ENCODE measurements around the gene SLC7A5. TPM values are rescaled to one million over a fixed set of nuclear protein-coding genes. Genes with fewer than 3 reads are reported as not detected.
"Not testable (repeated sequence)": the region's sequence is repeated elsewhere in the genome, so short reads cannot be mapped to it uniquely, and the experiment has no call there.

Gene SLC7A5
- total RNA-seq, 1 donor from 2014 or later, result 127 TPM

DNA sequence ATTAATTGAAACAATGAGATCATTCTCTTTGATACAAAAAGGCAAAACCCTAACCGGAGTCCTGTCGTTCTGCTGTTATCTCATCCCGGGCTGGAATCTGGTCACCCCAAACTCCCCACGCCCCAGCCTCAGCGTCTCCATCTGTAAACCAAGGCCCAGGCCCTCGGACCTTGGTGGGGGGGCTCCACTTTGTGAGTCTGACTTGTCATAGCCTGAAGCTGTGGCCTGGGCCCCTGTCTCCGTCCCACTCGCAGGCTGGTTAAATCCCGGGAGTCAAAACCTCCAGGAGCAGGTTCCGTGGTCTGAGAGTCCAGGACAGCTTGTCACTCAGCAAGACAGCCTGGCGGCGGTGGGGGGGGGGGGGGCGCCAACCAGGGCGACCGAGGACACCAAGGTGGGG lies 50.0 kb downstream of the SLC7A5 start:
- Mint-ChIP-seq H3K4me1 (ENCODE audit: unreplicated experiment) (no peaks in the 10 kb centered on the region), H3K9me3 (ENCODE audit: unreplicated experiment) (peaks cover 5% of the 10 kb centered on the region), H3K27ac (ENCODE audit: unreplicated experiment) (no peak overlapping the region), H3K4me3 (ENCODE audit: unreplicated experiment) (no peak overlapping the region), H3K36me3 (ENCODE audit: unreplicated experiment) (no peaks in the 10 kb centered on the region), H3K27me3 (ENCODE audit: unreplicated experiment) (no peaks in the 10 kb centered on the region)
- no peak for DNase-seq (ENCODE audit: extremely low spot score, unreplicated experiment)
- TF ChIP-seq, protein P1, sequence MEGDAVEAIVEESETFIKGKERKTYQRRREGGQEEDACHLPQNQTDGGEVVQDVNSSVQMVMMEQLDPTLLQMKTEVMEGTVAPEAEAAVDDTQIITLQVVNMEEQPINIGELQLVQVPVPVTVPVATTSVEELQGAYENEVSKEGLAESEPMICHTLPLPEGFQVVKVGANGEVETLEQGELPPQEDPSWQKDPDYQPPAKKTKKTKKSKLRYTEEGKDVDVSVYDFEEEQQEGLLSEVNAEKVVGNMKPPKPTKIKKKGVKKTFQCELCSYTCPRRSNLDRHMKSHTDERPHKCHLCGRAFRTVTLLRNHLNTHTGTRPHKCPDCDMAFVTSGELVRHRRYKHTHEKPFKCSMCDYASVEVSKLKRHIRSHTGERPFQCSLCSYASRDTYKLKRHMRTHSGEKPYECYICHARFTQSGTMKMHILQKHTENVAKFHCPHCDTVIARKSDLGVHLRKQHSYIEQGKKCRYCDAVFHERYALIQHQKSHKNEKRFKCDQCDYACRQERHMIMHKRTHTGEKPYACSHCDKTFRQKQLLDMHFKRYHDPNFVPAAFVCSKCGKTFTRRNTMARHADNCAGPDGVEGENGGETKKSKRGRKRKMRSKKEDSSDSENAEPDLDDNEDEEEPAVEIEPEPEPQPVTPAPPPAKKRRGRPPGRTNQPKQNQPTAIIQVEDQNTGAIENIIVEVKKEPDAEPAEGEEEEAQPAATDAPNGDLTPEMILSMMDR (IDR thresholded peaks at IDR 0.05), result no peak

DNA sequence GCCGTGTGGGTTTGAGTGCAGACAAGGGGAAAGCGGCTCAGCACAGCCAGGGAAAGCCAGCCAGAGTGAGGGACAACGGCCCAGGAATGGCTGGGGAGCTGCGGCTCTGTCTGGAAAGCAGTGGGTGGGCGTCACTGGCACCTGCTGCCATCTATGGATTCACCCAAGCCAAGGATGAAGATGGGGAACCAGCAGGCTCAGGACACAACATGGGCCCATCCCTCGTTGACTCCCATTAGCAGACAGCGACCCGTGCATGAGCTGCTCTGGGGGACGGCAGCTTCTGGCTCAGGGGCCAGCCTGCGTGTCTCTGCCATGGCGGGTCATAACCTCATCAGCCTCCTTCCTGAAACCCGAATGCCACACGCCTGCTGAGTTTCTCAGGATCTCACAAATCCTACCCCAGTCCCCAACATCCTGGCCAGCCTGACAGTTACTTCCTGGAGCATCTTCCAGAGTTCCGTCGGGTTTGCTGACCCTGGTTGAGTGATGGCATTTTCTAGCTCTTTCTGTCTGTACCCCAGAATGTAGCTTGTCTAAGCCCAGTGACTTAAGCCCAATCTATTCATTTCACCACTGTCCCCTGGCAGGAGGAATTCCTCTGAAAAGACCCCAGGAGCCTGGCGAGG lies 50.7 kb downstream of the SLC7A5 start:
- H3K36me3 Mint-ChIP-seq (ENCODE audit: unreplicated experiment), result no peaks in the 10 kb centered on the region
- TF ChIP-seq, protein P1 (IDR thresholded peaks at IDR 0.05), result no peak
- H3K4me1 Mint-ChIP-seq (ENCODE audit: unreplicated experiment), result no peaks in the 10 kb centered on the region
- H3K4me3 Mint-ChIP-seq (ENCODE audit: unreplicated experiment), result no peak overlapping the region
- H3K27ac Mint-ChIP-seq (ENCODE audit: unreplicated experiment), result no peak overlapping the region
- no peaks in the 10 kb centered on the region for H3K27me3 Mint-ChIP-seq (ENCODE audit: unreplicated experiment)
- no peak for DNase-seq (ENCODE audit: extremely low spot score, unreplicated experiment)
- peaks cover 5% of the 10 kb centered on the region for H3K9me3 Mint-ChIP-seq (ENCODE audit: unreplicated experiment)

DNA sequence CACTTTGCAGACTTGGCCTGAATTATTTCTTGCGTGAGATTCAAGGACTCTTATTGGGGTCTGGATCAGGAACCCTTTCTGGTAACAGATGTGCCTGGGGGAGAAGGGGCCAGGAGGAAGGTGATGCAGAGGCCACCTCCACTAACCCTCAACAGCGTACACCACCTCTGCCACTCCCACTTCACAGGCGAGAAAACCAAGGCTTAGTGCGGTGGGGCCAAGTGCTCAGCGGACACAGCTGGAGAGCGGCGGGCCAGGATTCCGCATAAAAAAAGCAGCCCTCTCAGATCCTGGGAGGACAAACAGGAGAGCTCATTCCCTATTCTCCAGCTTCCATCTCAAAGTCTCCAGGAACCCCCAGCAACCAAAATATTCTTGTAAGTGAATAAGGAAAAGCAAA lies 51.4 kb downstream of the SLC7A5 start:
- Mint-ChIP-seq H3K4me3 (ENCODE audit: unreplicated experiment) (no peak overlapping the region), H3K9me3 (ENCODE audit: unreplicated experiment) (peaks cover 5% of the 10 kb centered on the region), H3K27ac (ENCODE audit: unreplicated experiment) (no peak overlapping the region), H3K4me1 (ENCODE audit: unreplicated experiment) (no peaks in the 10 kb centered on the region), H3K36me3 (ENCODE audit: unreplicated experiment) (no peaks in the 10 kb centered on the region), H3K27me3 (ENCODE audit: unreplicated experiment) (no peaks in the 10 kb centered on the region)
- TF ChIP-seq, protein P1 (IDR thresholded peaks at IDR 0.05), result no peak
- DNase-seq (ENCODE audit: extremely low spot score, unreplicated experiment), result no peak

DNA sequence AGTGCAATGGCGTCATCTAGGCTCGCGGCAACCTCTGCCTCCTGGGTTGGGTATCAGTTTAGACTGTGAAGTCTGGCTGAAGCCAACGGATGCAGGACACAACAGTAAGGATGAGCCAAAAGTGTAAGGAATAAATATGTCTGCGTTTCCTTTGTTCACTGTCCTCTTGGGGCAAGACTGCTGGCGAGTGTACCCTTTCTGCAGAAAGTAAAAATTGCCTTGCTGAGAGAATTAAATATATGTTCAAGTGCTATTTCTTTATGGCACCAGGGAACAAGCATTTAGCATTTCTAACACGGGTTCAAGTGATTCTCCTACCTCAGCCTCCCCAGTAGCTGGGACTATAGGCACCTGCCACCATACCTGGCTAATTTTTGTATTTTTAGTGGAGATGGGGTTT lies 51.9 kb downstream of the SLC7A5 start:
- not testable (repeated sequence) for H3K27ac Mint-ChIP-seq (ENCODE audit: unreplicated experiment); H3K4me3 Mint-ChIP-seq (ENCODE audit: unreplicated experiment); DNase-seq (ENCODE audit: extremely low spot score, unreplicated experiment); H3K36me3 Mint-ChIP-seq (ENCODE audit: unreplicated experiment); H3K27me3 Mint-ChIP-seq (ENCODE audit: unreplicated experiment); H3K9me3 Mint-ChIP-seq (ENCODE audit: unreplicated experiment); H3K4me1 Mint-ChIP-seq (ENCODE audit: unreplicated experiment)

DNA sequence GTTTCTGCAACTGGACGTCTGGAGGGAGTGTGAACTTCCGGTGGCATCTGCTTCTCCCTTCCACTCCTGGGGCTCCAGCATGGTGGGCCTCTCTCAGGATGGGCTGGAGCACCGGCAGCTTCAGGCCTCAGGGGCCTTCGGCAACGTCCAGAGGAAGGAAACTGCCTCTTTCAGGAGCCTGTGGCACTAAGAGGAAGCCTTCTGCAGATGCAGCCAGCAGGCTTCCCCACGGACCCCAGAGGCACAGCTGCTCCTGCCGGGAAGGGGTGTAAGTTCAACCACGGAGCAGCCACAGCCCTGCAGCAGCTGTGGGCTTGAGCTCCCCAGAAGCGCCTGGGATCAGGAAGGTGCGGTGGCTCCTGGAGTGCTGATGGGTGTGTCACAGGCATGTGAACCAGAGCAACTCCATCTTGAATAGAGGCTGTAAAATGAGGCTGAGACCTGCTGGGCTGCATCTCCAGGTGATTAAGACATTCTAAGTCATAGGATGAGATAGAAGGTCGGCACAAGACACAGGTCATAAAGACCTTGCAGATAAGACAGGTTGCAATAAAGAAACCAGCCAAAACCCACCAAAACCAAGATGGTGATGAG lies 52.7 kb downstream of the SLC7A5 start:
- Mint-ChIP-seq H3K4me3 (ENCODE audit: unreplicated experiment) (no peak overlapping the region), H3K4me1 (ENCODE audit: unreplicated experiment) (no peaks in the 10 kb centered on the region), H3K27me3 (ENCODE audit: unreplicated experiment) (no peaks in the 10 kb centered on the region), H3K27ac (ENCODE audit: unreplicated experiment) (no peak overlapping the region), H3K36me3 (ENCODE audit: unreplicated experiment) (peaks cover 1% of the 10 kb centered on the region), H3K9me3 (ENCODE audit: unreplicated experiment) (peaks cover 5% of the 10 kb centered on the region)
- no peak for DNase-seq (ENCODE audit: extremely low spot score, unreplicated experiment)
- TF ChIP-seq, protein P1 (IDR thresholded peaks at IDR 0.05), result no peak
